KMS-11 (cell line): ENCODE results near the gene ZNF624.

Experiments
- H2AFZ ChIP-seq: fragments of 200-600 bp; sonication (generic); 2 replicates; pipeline ENCODE4 v1.6.1; 2016; ENCODE audit warnings: antibody characterized with exemption, mixed run types, low read depth
- H3K27ac ChIP-seq: fragments of 200-600 bp; sonication (generic); 2 replicates; pipeline ENCODE4 v1.6.1; 2016; ENCODE audit warnings: mild to moderate bottlenecking, mixed run types
- H3K27me3 ChIP-seq: fragments of 200-600 bp; sonication (generic); 2 replicates; pipeline ENCODE4 v1.6.1; 2017; ENCODE audit warnings: mild to moderate bottlenecking, low read depth, mixed run types, moderate library complexity; ENCODE audit not compliant: insufficient read depth
- H3K36me3 ChIP-seq: fragments of 200-600 bp; sonication (generic); 2 replicates; pipeline ENCODE4 v1.6.1; 2017; ENCODE audit warnings: mild to moderate bottlenecking, mixed run types; ENCODE audit not compliant: insufficient read depth
- H3K4me1 ChIP-seq: fragments of 200-600 bp; sonication (generic); 2 replicates; pipeline ENCODE4 v1.6.1; 2016; ENCODE audit warnings: mild to moderate bottlenecking, low read depth, mixed run types; ENCODE audit not compliant: poor library complexity, severe bottlenecking
- H3K4me2 ChIP-seq: fragments of 200-600 bp; sonication (generic); 2 replicates; pipeline ENCODE4 v1.7.0; 2016; ENCODE audit warnings: mild to moderate bottlenecking, mixed run types
- H3K4me3 ChIP-seq: fragments of 200-600 bp; sonication (generic); IDR thresholded peaks from 2 replicates; pipeline ENCODE4 v1.6.1; 2017; ENCODE audit warnings: low read depth, low read length, mixed read lengths; ENCODE audit not compliant: insufficient read depth
- H3K79me2 ChIP-seq: fragments of 200-600 bp; sonication (generic); 2 replicates; pipeline ENCODE4 v1.6.1; 2016; ENCODE audit warnings: low read depth, mixed run types; ENCODE audit not compliant: insufficient read depth
- H3K9ac ChIP-seq: fragments of 200-600 bp; sonication (generic); 2 replicates; pipeline ENCODE4 v1.6.1; 2016; ENCODE audit warnings: mild to moderate bottlenecking, mixed run types
- H4K20me1 ChIP-seq: fragments of 200-600 bp; sonication (generic); 2 replicates; pipeline ENCODE4 v1.6.1; 2016; ENCODE audit warnings: mild to moderate bottlenecking, mixed run types; ENCODE audit not compliant: insufficient read depth
- TF ChIP-seq, protein P1 (sequence below): fragments of 200-600 bp; sonication (generic); conservative IDR thresholded peaks from 2 replicates; pipeline ENCODE4 v1.6.1; 2017; ENCODE audit warnings: low read depth, mild to moderate bottlenecking, antibody characterized with exemption, low read length, moderate library complexity, mixed read lengths

Gene ZNF624

GRCh38 chr17:16623282-16623681 lies 30.4 kb downstream of the ZNF624 start:
- Histone ChIP-seq H3K27me3 (no peaks in the 10 kb centered on the region), H3K4me1 (no peaks in the 10 kb centered on the region), H3K79me2 (no peaks in the 10 kb centered on the region), H3K27ac (no peak overlapping the region), H3K4me2 (no peak overlapping the region), H3K4me3 (no peak overlapping the region), H4K20me1 (no peaks in the 10 kb centered on the region), H3K36me3 (0 out of 2 replicates have a peak, but pooled peaks cover 3% of the 10 kb centered on the region), H2AFZ (no peak overlapping the region), H3K9ac (no peak overlapping the region)
- TF ChIP-seq, protein P1, sequence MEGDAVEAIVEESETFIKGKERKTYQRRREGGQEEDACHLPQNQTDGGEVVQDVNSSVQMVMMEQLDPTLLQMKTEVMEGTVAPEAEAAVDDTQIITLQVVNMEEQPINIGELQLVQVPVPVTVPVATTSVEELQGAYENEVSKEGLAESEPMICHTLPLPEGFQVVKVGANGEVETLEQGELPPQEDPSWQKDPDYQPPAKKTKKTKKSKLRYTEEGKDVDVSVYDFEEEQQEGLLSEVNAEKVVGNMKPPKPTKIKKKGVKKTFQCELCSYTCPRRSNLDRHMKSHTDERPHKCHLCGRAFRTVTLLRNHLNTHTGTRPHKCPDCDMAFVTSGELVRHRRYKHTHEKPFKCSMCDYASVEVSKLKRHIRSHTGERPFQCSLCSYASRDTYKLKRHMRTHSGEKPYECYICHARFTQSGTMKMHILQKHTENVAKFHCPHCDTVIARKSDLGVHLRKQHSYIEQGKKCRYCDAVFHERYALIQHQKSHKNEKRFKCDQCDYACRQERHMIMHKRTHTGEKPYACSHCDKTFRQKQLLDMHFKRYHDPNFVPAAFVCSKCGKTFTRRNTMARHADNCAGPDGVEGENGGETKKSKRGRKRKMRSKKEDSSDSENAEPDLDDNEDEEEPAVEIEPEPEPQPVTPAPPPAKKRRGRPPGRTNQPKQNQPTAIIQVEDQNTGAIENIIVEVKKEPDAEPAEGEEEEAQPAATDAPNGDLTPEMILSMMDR: no peak

GRCh38 chr17:16622540-16623277 lies 30.9 kb downstream of the ZNF624 start:
- no peaks in the 10 kb centered on the region for H3K27me3 ChIP-seq
- H2AFZ ChIP-seq: no peak overlapping the region
- 0 out of 2 replicates have a peak, but pooled peaks cover 3% of the 10 kb centered on the region for H3K36me3 ChIP-seq
- no peak overlapping the region for H3K4me2 ChIP-seq
- H3K4me3 ChIP-seq: no peak overlapping the region
- H3K27ac ChIP-seq: no peak overlapping the region
- H3K9ac ChIP-seq: no peak overlapping the region
- TF ChIP-seq, protein P1: no peak
- no peaks in the 10 kb centered on the region for H3K4me1 ChIP-seq
- no peaks in the 10 kb centered on the region for H3K79me2 ChIP-seq
- no peaks in the 10 kb centered on the region for H4K20me1 ChIP-seq

DNA sequence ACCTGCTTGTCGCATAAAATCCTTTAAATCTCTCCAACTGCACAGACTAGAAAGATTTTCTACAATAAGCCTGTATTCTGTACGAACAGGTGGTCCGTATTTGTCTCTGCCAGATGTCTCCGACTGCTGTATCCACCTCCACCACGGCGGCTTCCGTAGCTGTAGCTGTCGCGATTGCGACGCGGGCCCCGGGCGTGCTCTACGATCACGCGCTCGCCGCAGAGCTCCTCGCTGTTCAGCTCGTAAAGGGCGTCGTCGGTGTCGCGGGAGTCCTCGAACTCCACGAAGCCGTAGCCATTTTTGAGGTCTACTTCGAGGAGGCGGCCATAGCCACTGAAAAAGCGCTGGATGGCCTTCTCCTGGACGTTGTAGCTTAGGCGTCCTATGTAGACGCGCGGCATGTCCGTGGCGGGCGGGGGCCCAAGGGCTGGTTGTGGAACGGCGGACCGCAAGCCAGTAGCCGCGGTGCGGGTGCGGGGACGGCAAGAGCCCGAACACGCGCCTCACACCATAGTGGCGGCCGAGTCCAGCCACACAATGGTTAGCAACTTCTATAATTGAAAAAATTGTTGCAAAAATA lies 36.1 kb downstream of the ZNF624 start:
- H3K27me3 ChIP-seq: no peaks in the 10 kb centered on the region
- no peaks in the 10 kb centered on the region for H4K20me1 ChIP-seq
- no peaks in the 10 kb centered on the region for H3K36me3 ChIP-seq
- no peak overlapping the region for H3K27ac ChIP-seq
- no peak overlapping the region for H3K9ac ChIP-seq
- H2AFZ ChIP-seq: no peak overlapping the region
- H3K4me3 ChIP-seq: no peak overlapping the region
- TF ChIP-seq, protein P1: no peak
- H3K79me2 ChIP-seq: no peaks in the 10 kb centered on the region
- H3K4me1 ChIP-seq: no peaks in the 10 kb centered on the region
- no peak overlapping the region for H3K4me2 ChIP-seq

GRCh38 chr17:16599537-16599936 lies 54.1 kb downstream of the ZNF624 start:
- no peak overlapping the region for H3K27ac ChIP-seq
- H3K27me3 ChIP-seq: no peaks in the 10 kb centered on the region
- TF ChIP-seq, protein P1: no peak
- H3K9ac ChIP-seq: no peak overlapping the region
- no peaks in the 10 kb centered on the region for H3K4me1 ChIP-seq
- no peak overlapping the region for H3K4me2 ChIP-seq
- H3K79me2 ChIP-seq: no peaks in the 10 kb centered on the region
- no peak overlapping the region for H2AFZ ChIP-seq
- no peak overlapping the region for H3K4me3 ChIP-seq
- no peaks in the 10 kb centered on the region for H3K36me3 ChIP-seq
- no peaks in the 10 kb centered on the region for H4K20me1 ChIP-seq
